ENCODE measurements around the gene MYO1B. TPM values are rescaled to one million over a fixed set of nuclear protein-coding genes. Genes with fewer than 3 reads are reported as not detected.

MYO1B gene
- total and polyA plus RNA-seq, 12 donors, result 8.7 to 32.4 (median 14.4) TPM

- 44 to 47% methylated on average over 5 of the region's 5 CpGs for WGBS, 2 donors
- H3K27ac ChIP-seq, result peak overlapping the region in 6 of 10 donors; percentile 22 to 82 (median 49)
- intact Hi-C loops (cut with DNase I), result no loop called here
- peaks cover 0 to 6% (median 0%) of the 10 kb centered on the region in 11 donors for H3K9me3 ChIP-seq
- H3K4me1 ChIP-seq, result peaks cover 0 to 32% (median 9%) of the 10 kb centered on the region in 9 donors
- H3K27me3 ChIP-seq, result no peaks in the 10 kb centered on the region
- H3K36me3 ChIP-seq, result no peaks in the 10 kb centered on the region
- TF ChIP-seq CTCF (IDR thresholded peaks at IDR 0.05), result no peak
- H3K4me3 ChIP-seq, result no peak overlapping the region
- DNase-seq (peak; percentile 12 to 28), ATAC-seq (peak in 7 of 8 donors; percentile 57 to 89 (median 78))
Observed at GRCh38 chr2:191202881-191203397, 42.3 kb upstream of the MYO1B start.

GRCh38 chr2:191204433-191204832 is 40.8 kb upstream of the MYO1B start:
- Histone ChIP-seq H3K4me3 (peak overlapping the region in 1 of 10 donors; percentile 26), H3K36me3 (no peaks in the 10 kb centered on the region), H3K27ac (peak overlapping the region in 1 of 10 donors; percentile 81), H3K4me1 (peaks cover 0 to 32% (median 9%) of the 10 kb centered on the region in 9 donors), H3K9me3 (peaks cover 0 to 6% (median 0%) of the 10 kb centered on the region in 11 donors), H3K27me3 (no peaks in the 10 kb centered on the region)
- TF ChIP-seq CTCF (IDR thresholded peaks at IDR 0.05), result no peak
- no peak for ATAC-seq
- no peak for DNase-seq
- intact Hi-C loops (cut with DNase I), result no loop called here
- WGBS, 2 donors, result 84 to 88% methylated on average over 4 of the region's 4 CpGs

GRCh38 chr2:191206613-191207471 is 38.4 kb upstream of the MYO1B start:
- Histone ChIP-seq H3K4me1 (peaks cover 0 to 26% (median 9%) of the 10 kb centered on the region in 9 donors), H3K9me3 (peaks cover 0 to 27% (median 9%) of the 10 kb centered on the region in 11 donors), H3K4me3 (peak overlapping the region in 1 of 10 donors; percentile 36), H3K27ac (peak overlapping the region in 1 of 10 donors; percentile 78), H3K27me3 (no peaks in the 10 kb centered on the region), H3K36me3 (no peaks in the 10 kb centered on the region)
- WGBS, 2 donors, result 67 to 69% methylated on average over 13 of the region's 13 CpGs
- no peak for DNase-seq
- no peak for TF ChIP-seq CTCF (IDR thresholded peaks at IDR 0.05)
- ATAC-seq, result peak in 1 of 8 donors; percentile 48
- intact Hi-C loops (cut with DNase I), result no loop called here

- DNase-seq (no peak), ATAC-seq (no peak)
- Histone ChIP-seq H3K4me1 (peaks cover 0 to 5% (median 0%) of the 10 kb centered on the region in 9 donors), H3K27me3 (no peaks in the 10 kb centered on the region), H3K27ac (no peak overlapping the region), H3K36me3 (no peaks in the 10 kb centered on the region), H3K9me3 (peaks cover 0 to 31% (median 13%) of the 10 kb centered on the region in 11 donors), H3K4me3 (no peak overlapping the region)
- TF ChIP-seq CTCF (IDR thresholded peaks at IDR 0.05), result no peak
- 68 to 75% methylated on average over 1 of the region's 1 CpG for WGBS, 2 donors
- intact Hi-C loops (cut with DNase I), result no loop called here
Observed at GRCh38 chr2:191209340-191209739, 35.9 kb upstream of the MYO1B start.
